HFF-Myc (cell line): Measurements from ENCODE around the gene BET1.

Experiments used
- DNase-seq: peaks from one replicate; pipeline ENCODE4 v3.0.0-alpha.2; 2011; ENCODE audit warnings: low read depth; ENCODE audit errors: extremely low read depth
- H3K4me3 ChIP-seq: replicated peaks from 2 replicates; pipeline ENCODE4 v1.5.1; 2011; ENCODE audit warnings: low read depth, mild to moderate bottlenecking, control low read depth, low read length
- CTCF ChIP-seq: IDR thresholded peaks from 2 replicates; pipeline ENCODE4 v1.5.1; 2012; ENCODE audit warnings: mild to moderate bottlenecking, low read depth, low read length, control low read depth; ENCODE audit errors: missing control alignments

BET1 gene

GRCh38 chr7:93981480-93981874 lies 22.7 kb downstream of the BET1 start:
- no peak overlapping the region for H3K4me3 ChIP-seq
- TF ChIP-seq CTCF, result no peak
- no peak for DNase-seq

GRCh38 chr7:93980744-93981479 lies 23.2 kb downstream of the BET1 start:
- DNase-seq, result no peak
- TF ChIP-seq CTCF, result no peak
- no peak overlapping the region for H3K4me3 ChIP-seq

- no peak for DNase-seq
- TF ChIP-seq CTCF, result no peak
- H3K4me3 ChIP-seq, result no peak overlapping the region
Observed at GRCh38 chr7:93977211-93977950, 26.8 kb downstream of the BET1 start.

GRCh38 chr7:93973134-93973533 lies 31.0 kb downstream of the BET1 start:
- TF ChIP-seq CTCF, result no peak
- no peak overlapping the region for H3K4me3 ChIP-seq
- DNase-seq, result no peak

- no peak for DNase-seq
- no peak overlapping the region for H3K4me3 ChIP-seq
- TF ChIP-seq CTCF, result no peak
Observed at GRCh38 chr7:93972029-93972725, 32.0 kb downstream of the BET1 start.

- TF ChIP-seq CTCF, result no peak
- DNase-seq, result no peak
- H3K4me3 ChIP-seq, result no peak overlapping the region
Observed at GRCh38 chr7:93968911-93969620, 35.1 kb downstream of the BET1 start.
